Measurements from ENCODE around the gene DIP2C. TPM values are rescaled to one million over a fixed set of nuclear protein-coding genes. Genes with fewer than 3 reads are reported as not detected.

Gene DIP2C
- total RNA-seq, 6 experiments from 2014 or later = 23.2 to 28.9 (median 26.3) TPM

DNA sequence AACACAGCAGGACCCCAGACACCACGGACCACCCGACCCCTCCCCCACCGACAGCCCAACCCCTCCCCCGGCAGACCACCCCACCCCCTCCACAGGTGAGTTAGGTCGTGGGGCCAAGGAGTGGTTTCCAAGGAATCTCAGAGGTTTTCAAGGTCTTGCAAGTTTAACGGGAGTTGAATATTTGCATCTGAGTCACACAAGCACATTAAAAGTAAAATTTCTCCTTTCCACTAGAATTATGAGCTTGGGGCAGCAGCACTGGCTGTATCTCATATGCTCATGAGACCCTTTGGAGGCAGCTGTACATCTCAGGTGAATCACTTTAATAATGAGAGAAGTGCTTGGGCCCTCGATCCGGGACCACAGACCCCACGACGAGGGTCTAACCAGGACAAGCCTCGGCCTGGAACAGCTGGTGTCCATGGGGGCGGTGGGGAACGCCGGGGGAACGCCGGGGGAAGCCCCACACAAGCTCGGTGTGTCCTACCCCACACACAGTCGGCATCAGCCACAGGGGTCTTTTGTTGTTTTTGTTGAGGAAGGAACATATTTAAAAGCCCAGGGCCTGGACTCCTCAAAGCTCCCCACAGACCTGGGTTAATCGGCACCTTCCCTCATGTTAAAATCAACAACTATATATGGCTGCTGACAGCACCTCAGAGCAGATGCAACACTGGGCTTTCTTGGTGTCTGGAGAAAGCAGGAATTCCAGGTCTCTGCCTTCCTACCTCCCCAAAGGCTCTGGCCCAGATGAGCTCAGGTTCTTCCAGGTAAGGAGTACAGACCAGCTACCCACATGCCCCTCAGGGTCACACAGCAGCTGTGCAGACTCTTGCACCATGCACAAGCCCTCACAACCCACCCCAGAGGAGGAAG is 130.3 kb downstream of the DIP2C start:
- H3K27ac Mint-ChIP-seq = no peak overlapping the region; the same call in 1 of the 2 replicates
- peaks cover 4% of the 10 kb centered on the region for H3K27me3 Mint-ChIP-seq (ENCODE audit: insufficient read depth)
- no peak overlapping the region for H3K4me3 Mint-ChIP-seq
- H3K9me3 Mint-ChIP-seq = peaks cover 10% of the 10 kb centered on the region
- peak; percentile 12 for DNase-seq
- TF ChIP-seq, protein P1, sequence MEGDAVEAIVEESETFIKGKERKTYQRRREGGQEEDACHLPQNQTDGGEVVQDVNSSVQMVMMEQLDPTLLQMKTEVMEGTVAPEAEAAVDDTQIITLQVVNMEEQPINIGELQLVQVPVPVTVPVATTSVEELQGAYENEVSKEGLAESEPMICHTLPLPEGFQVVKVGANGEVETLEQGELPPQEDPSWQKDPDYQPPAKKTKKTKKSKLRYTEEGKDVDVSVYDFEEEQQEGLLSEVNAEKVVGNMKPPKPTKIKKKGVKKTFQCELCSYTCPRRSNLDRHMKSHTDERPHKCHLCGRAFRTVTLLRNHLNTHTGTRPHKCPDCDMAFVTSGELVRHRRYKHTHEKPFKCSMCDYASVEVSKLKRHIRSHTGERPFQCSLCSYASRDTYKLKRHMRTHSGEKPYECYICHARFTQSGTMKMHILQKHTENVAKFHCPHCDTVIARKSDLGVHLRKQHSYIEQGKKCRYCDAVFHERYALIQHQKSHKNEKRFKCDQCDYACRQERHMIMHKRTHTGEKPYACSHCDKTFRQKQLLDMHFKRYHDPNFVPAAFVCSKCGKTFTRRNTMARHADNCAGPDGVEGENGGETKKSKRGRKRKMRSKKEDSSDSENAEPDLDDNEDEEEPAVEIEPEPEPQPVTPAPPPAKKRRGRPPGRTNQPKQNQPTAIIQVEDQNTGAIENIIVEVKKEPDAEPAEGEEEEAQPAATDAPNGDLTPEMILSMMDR (IDR thresholded peaks at IDR 0.05) = no peak
- peaks cover 63% of the 10 kb centered on the region for H3K4me1 Mint-ChIP-seq (ENCODE audit: low read depth)
- H3K36me3 Mint-ChIP-seq (ENCODE audit: low read depth) = peaks cover 11% of the 10 kb centered on the region

DNA sequence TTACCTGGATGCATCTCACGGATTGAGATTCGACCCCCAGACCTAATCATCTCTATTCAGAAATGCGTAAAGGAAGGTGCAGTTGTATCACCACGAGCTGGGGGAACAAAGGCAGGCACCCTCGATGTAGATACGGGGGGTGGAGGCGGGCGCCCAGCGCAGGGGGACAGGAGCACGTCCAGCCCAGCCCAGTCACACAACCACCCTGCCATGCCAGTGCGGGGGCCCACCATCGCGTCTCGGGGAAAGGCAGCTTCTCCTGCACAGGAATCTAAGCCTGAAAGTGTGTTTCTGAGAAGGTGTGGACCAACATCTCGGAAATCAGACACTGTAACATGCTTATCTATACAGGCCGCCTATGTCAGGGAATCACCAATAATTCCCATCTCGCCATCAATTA is 131.1 kb downstream of the DIP2C start:
- peaks cover 3% of the 10 kb centered on the region for H3K9me3 Mint-ChIP-seq
- TF ChIP-seq, protein P1 (IDR thresholded peaks at IDR 0.05) = no peak
- H3K4me3 Mint-ChIP-seq = no peak overlapping the region

DNA sequence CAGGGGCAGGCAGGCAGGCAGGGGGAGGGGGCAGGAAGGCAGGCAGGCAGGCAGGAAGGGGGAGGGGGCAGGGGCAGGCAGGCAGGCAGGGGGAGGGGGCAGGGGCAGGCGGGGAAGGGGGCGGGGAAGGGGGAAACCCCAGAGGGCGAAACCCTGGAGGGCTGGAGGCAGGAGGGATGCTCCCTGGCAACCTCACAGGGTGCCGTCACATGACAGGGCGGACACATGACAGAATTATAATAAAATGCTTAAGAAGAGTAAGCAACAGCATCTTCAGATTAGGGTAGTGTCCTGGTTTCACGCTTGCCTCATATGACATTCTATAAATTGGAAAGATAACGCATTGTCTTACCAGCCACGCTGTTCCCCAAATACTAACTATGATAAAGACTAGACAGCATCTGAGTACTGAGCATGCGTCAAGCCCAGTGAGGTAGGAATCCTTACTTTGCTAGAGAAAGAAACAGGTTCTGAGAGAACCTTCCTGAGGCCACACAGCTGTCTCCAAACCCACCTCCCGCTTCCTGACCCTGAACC is 131.6 kb downstream of the DIP2C start:
- Mint-ChIP-seq H3K9me3 (no peaks in the 10 kb centered on the region), H3K4me1 (ENCODE audit: low read depth) (peaks cover 73% of the 10 kb centered on the region), H3K27me3 (ENCODE audit: insufficient read depth) (peaks cover 4% of the 10 kb centered on the region), H3K4me3 (no peak overlapping the region), H3K36me3 (ENCODE audit: low read depth) (no peaks in the 10 kb centered on the region), H3K27ac (no peak overlapping the region)
- TF ChIP-seq, protein P1 (IDR thresholded peaks at IDR 0.05) = no peak
- peak; percentile 10 for DNase-seq

More for the DNA sequence above, 131.1 kb downstream of the DIP2C start:
- Mint-ChIP-seq H3K36me3 (ENCODE audit: low read depth) (peaks cover 3% of the 10 kb centered on the region), H3K27me3 (ENCODE audit: insufficient read depth) (peaks cover 4% of the 10 kb centered on the region), H3K27ac (no peak overlapping the region), H3K4me1 (ENCODE audit: low read depth) (peaks cover 70% of the 10 kb centered on the region)
- no peak for DNase-seq

DNA sequence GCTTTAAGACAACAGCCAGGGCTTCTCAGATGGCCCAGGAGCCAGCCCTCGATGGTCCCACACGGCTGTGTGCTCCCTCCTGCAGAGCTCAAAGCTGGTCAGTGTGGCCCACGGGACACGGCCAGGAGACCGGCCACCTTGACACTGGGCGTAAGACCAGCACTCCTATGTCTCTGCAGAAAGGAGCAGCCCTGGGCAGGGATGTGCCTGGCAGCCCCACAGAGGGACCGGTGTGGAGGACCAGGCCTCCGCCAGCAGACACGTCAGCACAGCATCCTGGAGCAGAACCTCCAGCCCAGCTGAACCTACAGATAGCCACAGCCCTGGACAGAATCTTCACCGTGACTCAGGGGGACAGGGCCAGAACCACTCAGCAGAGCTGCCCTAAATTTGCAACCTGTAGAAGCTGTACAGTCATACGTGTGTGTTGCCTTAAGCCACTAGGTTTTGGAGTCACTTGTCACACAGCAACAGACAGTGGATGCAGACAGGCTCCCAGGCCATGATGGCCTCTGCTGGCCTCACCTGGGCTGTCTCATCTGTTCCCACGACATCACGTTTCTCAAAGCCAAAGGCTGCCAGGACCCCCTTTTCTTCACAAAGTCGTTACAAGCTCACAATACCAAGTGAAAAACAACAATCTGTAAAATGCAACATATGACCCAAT is 132.4 kb downstream of the DIP2C start:
- Mint-ChIP-seq H3K9me3 (no peaks in the 10 kb centered on the region), H3K36me3 (ENCODE audit: low read depth) (no peaks in the 10 kb centered on the region), H3K27me3 (ENCODE audit: insufficient read depth) (peaks cover 4% of the 10 kb centered on the region), H3K4me3 (no peak overlapping the region), H3K4me1 (ENCODE audit: low read depth) (peaks cover 73% of the 10 kb centered on the region), H3K27ac (peak overlapping the region; percentile 38; the same call in 1 of the 2 replicates)
- TF ChIP-seq, protein P1 (IDR thresholded peaks at IDR 0.05) = no peak
- DNase-seq = no peak

DNA sequence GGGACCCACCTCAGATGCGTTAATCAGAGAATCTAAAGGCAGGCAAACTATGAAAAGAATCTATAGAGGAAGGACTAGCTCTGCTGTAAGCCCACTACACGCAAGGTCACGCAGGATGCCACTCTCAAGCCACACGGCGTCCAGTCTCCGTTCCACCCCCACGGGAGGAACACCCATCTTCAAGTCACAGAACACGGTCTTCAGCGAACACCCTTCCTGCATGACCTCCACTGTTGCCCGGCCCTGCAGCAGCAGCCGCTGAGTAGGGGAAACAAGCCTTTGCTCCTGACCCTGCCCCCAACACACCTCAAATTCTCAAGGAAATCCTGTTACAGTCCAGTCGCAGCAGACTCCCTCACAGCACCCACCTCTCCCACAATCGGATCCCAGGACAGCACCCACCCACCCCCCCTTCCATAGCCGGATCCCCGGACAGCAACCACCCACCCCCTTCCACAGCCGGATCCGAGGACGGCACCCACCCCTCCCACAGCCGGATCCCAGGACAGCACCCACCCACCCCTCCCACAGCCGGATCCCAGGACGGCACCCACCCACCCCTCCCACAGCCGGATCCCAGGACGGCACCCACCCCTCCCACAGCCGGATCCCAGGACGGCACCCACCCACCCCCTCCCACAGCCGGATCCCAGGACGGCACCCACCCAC is 133.7 kb downstream of the DIP2C start:
- Mint-ChIP-seq H3K36me3 (ENCODE audit: low read depth) (no peaks in the 10 kb centered on the region), H3K4me1 (ENCODE audit: low read depth) (peaks cover 62% of the 10 kb centered on the region), H3K4me3 (no peak overlapping the region), H3K9me3 (no peaks in the 10 kb centered on the region), H3K27me3 (ENCODE audit: insufficient read depth) (peaks cover 4% of the 10 kb centered on the region), H3K27ac (no peak overlapping the region)
- TF ChIP-seq, protein P1 (IDR thresholded peaks at IDR 0.05) = no peak
- no peak for DNase-seq

All from HFFc6 (cell line).